ENCODE measurements around the gene CDH20.
"Not testable (repeated sequence)": the region's sequence is repeated elsewhere in the genome, so short reads cannot be mapped to it uniquely, and the experiment has no call there.

Gene CDH20

GRCh38 chr18:61350578-61350977 lies 17.3 kb downstream of the CDH20 start:
- DNase-seq = no peak

GRCh38 chr18:61352059-61352458 lies 18.8 kb downstream of the CDH20 start:
- DNase-seq = no peak

DNA sequence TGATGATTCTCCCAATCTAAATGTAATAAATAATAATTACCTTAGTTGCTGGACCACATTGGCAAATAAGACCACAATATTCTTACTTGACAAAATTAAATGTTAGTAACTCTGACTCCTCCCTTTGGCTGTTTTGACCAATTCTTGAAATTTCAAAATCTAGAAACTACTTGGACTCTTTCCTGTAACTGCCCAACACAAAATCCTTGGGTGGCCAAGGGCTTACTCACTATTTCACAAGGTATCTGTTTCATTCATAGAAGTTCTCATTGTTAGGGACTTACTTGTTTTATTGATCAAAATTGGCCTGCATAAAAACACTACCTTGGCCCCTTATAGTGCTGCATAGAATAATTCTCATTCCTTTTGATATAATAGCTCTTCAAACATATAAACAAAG lies 19.4 kb downstream of the CDH20 start:
- no peak for DNase-seq

DNA sequence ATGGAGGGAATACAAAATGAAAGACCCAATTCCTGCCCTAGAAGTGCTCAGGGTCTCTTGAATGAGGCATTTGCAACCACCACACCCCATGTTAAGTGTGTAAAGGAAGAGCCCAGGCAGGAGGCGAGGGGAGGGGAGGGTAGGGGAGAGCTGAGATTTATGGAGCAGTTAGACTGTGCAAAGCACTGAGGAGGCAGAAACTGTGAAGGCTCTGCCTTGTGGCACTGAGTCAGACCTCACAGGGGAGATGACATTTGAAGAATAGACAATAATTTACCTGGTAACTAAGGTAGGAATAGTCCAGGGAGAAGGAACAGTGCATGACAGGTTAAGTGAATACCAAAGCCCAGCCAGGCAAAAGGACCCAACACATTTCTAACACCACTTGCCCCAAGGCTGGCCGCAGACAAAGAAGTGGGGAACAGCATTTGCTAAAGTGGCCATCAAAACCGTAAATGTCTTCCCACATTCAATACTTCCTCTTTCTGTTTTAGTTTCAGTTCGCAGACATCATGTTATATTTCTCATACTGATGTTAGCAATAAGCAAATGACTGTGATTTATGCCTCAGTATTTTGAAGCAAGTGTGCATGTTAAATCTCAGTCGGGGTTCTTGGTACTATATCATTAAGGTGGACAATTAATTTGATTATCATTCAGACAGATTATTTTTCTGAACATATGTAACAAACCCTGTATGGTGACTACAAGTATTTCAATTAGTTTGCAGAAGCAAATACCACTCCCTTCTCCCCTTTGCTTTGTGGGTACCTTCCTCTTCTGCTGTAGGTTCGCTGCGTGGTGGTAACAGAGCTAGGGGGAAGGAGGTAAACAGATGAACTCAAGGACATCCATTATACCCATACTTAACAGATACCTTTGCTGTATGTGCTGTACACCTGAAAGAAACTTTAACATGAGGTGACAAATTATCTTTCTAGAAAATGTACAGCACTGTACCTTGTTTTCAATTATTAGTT lies 27.5 kb downstream of the CDH20 start:
- no peak for DNase-seq

DNA sequence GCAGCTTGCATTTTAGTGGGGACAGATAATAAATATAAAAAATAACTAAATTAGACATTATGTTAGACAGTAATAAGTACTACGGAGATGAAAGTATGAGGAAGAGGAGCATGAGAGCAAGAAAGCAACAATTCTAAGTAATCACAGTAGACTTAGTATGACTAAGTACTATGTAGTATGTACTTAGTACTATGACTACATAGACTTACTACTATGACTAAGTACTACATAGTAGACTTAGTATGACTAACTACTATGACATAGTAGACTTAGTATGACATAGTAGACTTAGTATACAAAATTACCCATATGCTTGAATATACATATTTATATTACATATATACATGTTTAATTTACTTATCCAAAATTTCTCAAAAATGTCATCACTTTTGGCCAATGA lies 29.3 kb downstream of the CDH20 start:
- DNase-seq = no peak

DNA sequence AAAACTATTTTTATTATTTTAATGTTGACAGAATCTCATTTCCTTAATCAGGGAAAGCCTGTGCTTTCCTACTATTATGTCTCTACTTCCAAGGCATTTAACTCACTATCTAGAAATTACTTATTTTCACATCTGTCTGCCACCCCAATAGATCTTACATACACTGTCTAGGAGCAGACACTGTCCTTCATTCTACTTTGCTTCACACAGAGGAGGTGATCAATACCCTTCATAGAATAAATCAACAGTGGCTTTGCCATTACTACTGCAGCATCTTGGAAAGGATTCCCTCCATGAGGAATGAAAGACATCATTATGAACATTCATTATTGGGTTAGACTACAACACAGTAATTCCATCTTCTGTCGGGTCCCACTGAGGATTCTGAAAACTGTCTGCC lies 31.7 kb downstream of the CDH20 start:
- no peak for DNase-seq

DNA sequence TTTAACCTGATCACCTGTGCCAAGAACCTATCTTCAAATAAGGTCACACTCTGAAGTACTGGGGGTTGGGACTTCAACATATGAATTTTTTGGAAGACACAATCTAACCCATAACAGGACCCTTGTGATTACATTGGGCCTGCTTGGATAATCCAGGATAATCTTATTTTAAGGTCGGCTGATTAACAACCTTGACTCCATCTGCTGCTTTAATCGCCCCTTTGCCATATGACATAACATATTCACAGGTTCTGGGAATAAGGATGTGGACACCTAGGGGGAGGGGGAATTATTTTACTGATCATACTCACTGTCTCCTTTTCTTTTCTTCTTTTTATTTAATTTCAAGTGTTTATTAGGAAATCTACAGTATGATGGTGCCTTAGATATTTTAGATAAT lies 34.8 kb downstream of the CDH20 start:
- DNase-seq = no peak

DNA sequence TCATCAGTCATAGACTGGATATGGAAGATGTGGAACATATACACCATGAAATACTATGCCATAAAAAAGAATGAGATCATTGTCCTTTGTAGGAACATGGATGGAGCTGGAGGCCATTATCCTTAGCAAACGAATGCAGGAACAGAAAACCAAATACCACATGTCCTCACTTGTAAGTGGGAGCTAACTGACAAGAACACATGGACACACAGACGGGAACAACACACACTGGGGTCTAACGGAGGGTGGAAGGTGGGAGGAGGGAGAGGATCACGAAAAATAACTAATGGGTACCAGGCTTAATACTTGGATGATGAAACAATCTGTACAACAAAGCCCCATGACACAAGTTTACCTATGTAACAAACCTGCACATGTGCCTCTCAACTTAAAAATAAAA lies 36.4 kb downstream of the CDH20 start:
- DNase-seq = not testable (repeated sequence)

DNA sequence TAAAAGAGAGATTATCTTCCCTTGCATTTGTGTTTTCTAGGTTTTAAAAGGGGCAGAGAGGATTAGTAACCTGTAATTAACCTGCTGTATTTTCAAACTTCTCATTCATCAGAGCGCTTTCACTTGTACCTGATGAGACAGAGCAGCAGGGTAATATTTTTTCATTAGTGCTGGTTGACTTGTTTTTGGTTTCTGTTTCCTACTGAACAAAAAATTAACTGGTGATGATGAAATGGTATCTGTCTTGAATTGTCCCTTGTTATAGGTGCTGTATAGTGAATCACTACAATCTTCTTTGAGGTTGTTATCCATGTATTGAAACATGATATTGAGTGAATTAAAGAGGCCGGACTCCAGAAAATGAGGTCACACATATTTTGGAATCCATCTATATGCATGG lies 37.9 kb downstream of the CDH20 start:
- no peak for DNase-seq

GRCh38 chr18:61379827-61380226 lies 46.6 kb downstream of the CDH20 start:
- DNase-seq = no peak

- DNase-seq = no peak
These were observed 54.8 kb downstream of the CDH20 start for GRCh38 chr18:61388010-61388409.

- no peak for DNase-seq
These were observed 61.8 kb downstream of the CDH20 start for GRCh38 chr18:61394983-61395382.

GRCh38 chr18:61397222-61397621 lies 64.0 kb downstream of the CDH20 start:
- DNase-seq = no peak

DNA sequence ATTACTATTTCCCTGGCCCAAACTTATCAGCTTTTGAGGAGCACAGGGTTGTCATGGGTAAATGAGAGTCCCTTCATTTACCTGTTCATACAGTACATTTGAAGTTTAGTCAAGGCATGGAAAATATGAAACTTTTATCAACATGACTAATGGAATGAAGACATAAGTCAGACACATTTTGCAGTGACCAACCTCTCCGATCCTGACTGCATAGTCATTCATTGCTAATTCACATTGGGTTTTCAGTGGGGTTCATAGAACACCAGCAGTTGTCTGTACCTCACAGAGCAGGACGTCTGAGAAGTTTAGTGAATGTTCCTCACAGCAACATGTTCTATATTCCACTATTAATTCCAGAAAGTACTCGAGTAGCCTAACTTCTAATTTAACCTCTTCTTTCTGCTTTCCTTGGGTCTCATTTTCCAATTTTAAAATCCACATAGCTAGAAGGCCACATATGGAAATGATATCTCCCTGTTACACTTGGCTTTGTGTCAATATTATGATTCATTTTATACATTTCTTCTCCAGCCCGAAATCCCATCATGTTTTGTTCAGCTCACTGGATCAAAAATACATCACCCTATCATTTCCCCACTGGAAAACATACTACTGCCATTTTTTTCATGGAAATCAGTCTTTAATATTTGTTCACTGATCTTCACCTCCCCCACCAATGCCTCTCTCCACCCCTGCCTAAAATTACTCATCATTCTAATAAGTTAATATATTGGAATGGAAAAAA lies 65.9 kb downstream of the CDH20 start:
- DNase-seq = no peak

DNA sequence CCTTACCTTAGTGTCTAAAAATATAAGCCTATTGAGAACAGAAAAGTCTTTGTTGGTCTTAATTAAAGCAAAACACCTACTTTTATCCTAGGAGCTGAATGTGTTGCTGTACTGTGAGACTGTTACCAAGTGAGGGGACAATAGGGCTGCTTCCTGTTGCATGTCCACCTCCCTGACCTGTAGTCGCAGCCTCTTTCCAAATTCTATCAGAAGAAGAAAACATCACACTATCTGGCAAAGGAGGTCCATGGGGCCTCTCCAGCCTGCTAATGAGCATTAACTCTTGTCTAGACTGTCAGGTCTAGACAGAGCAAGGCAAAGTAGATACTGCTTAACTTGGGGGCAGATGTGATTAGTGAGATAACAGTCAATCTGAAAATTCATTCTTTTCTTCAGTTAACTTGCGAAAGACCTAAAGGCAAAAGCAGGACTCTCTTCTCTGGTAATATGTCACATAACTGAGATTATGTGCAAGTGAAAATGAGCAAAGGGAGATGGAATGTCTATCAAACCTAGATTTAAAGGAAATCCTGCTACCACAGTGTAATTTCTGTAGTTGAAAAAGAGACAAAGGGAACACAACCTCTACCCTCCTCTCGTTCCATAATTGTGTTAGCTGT lies 66.9 kb downstream of the CDH20 start:
- no peak for DNase-seq

GRCh38 chr18:61400716-61401115 lies 67.5 kb downstream of the CDH20 start:
- DNase-seq = no peak

GRCh38 chr18:61402726-61403125 lies 69.5 kb downstream of the CDH20 start:
- no peak for DNase-seq

- no peak for DNase-seq
These were observed 80.2 kb downstream of the CDH20 start for GRCh38 chr18:61413396-61413795.

DNA sequence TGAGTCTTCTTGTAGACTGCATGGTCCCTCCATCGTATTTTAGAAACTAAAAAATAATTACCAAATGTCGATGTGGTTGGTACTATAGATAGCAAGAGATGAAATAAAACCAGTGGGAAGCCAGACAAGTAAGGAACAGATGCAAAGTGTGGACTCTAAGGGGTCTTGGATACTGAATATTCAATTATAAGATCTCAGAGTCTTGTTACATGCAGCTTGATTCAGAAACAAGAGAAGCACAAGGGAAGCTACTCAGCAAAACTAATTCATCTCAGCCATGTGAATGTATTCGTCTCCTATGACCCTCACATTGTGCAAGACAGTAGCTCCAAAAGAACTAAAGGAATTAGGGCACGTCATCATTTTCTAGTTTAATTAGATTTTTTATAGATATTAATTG lies 80.9 kb downstream of the CDH20 start:
- no peak for DNase-seq

GRCh38 chr18:61419763-61420162 lies 86.5 kb downstream of the CDH20 start:
- DNase-seq = no peak

GRCh38 chr18:61420218-61420885 lies 87.1 kb downstream of the CDH20 start:
- no peak for DNase-seq

- no peak for DNase-seq
These were observed 93.3 kb downstream of the CDH20 start for GRCh38 chr18:61426492-61427053.

GRCh38 chr18:61428266-61428665 lies 95.0 kb downstream of the CDH20 start:
- no peak for DNase-seq
